ENCODE measurements around the gene NIPAL4.

GRCh38 chr5:157459715-157460599 is at the start of gene NIPAL4:
- TF ChIP-seq CTCF (IDR thresholded peaks at IDR 0.05) (no peak), POLR2A (IDR thresholded peaks at IDR 0.05) (no peak)

All from lower leg skin (tissue), 3 donors.